Measurements from ENCODE around the gene ERC1.

DNA sequence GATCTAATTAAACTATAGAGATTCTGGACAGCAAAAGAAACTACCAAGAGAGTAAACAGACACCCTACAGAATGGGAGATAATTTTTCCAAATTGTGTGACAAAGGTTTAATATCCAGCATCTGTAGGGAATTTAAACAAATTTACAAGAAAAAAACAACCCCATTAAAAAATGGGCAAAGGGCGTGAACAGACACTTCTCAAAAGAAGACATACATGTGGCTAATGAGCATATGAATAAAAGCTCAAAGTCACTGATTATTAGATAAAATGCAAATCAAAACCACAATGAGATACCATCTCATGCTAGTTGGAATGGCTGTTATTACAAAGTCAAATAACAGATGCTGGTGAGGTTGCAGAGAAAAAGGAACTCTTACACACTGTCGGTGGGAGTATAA is 309.4 kb downstream of the ERC1 start:
- TF ChIP-seq CTCF (IDR thresholded peaks at IDR 0.05) (no peak), POLR2A (IDR thresholded peaks at IDR 0.05; ENCODE audit: low read depth) (no peak), POLR2AphosphoS5 (IDR thresholded peaks at IDR 0.05) (no peak), EP300 (IDR thresholded peaks at IDR 0.05) (no peak)

Measured in esophagus muscularis mucosa (tissue), 4 donors.